Ammon's horn (tissue), 1 donor: ENCODE data around the gene POU2AF2.
"Not testable (repeated sequence)": the region's sequence is repeated elsewhere in the genome, so short reads cannot be mapped to it uniquely, and the experiment has no call there.

Experiments used
- DNase-seq: peaks from one replicate; pipeline ENCODE4 v3.0.0-alpha.2; 2016; ENCODE audit warnings: low spot score

POU2AF2 gene

GRCh38 chr11:111245425-111245824, at the start of gene POU2AF2:
TSS of gene POU2AF2 (plus strand) at chr11:111245725. CDS start at chr11:111245854, 129 bp downstream.
- no peak for DNase-seq

- no peak for DNase-seq
These were observed 45.5 kb upstream of the POU2AF2 start for GRCh38 chr11:111200010-111200534.

- DNase-seq = no peak
These were observed 41.3 kb upstream of the POU2AF2 start for GRCh38 chr11:111204211-111204610.

GRCh38 chr11:111205632-111206385, 39.7 kb upstream of the POU2AF2 start:
- no peak for DNase-seq

GRCh38 chr11:111206472-111206871, 39.1 kb upstream of the POU2AF2 start:
- DNase-seq = no peak

- no peak for DNase-seq
These were observed 38.3 kb upstream of the POU2AF2 start for GRCh38 chr11:111207213-111207612.

- no peak for DNase-seq
These were observed 35.8 kb upstream of the POU2AF2 start for GRCh38 chr11:111209543-111210355.

- no peak for DNase-seq
These were observed 32.3 kb upstream of the POU2AF2 start for GRCh38 chr11:111213256-111213655.

- no peak for DNase-seq
These were observed 24.8 kb upstream of the POU2AF2 start for GRCh38 chr11:111220721-111221120.

GRCh38 chr11:111221208-111221607, 24.3 kb upstream of the POU2AF2 start:
- no peak for DNase-seq

- DNase-seq = not testable (repeated sequence)
These were observed 23.6 kb upstream of the POU2AF2 start for GRCh38 chr11:111221936-111222335.

GRCh38 chr11:111222821-111223455, 22.6 kb upstream of the POU2AF2 start:
- not testable (repeated sequence) for DNase-seq

GRCh38 chr11:111225881-111226280, 19.6 kb upstream of the POU2AF2 start:
- peak; percentile 33 for DNase-seq

- no peak for DNase-seq
These were observed 15.9 kb upstream of the POU2AF2 start for GRCh38 chr11:111229604-111230003.

GRCh38 chr11:111230122-111230465, 15.4 kb upstream of the POU2AF2 start:
- DNase-seq = no peak

- no peak for DNase-seq
These were observed 13.7 kb upstream of the POU2AF2 start for GRCh38 chr11:111231836-111232235.

- no peak for DNase-seq
These were observed 9.1 kb upstream of the POU2AF2 start for GRCh38 chr11:111236383-111236782.

GRCh38 chr11:111237926-111238325, 7.6 kb upstream of the POU2AF2 start:
- DNase-seq = no peak

GRCh38 chr11:111246956-111247355, 1.4 kb downstream of the POU2AF2 start:
- DNase-seq = no peak

- DNase-seq = no peak
These were observed 5.4 kb downstream of the POU2AF2 start for GRCh38 chr11:111250936-111251335.

GRCh38 chr11:111253131-111253530, 7.6 kb downstream of the POU2AF2 start:
- no peak for DNase-seq

- no peak for DNase-seq
These were observed 8.1 kb downstream of the POU2AF2 start for GRCh38 chr11:111253630-111254029.

GRCh38 chr11:111258046-111258445, 12.5 kb downstream of the POU2AF2 start:
- DNase-seq = no peak
